ENCODE results near the gene OR2T12. TPM values are rescaled to one million over a fixed set of nuclear protein-coding genes. Genes with fewer than 3 reads are reported as not detected.

Gene OR2T12, protein sequence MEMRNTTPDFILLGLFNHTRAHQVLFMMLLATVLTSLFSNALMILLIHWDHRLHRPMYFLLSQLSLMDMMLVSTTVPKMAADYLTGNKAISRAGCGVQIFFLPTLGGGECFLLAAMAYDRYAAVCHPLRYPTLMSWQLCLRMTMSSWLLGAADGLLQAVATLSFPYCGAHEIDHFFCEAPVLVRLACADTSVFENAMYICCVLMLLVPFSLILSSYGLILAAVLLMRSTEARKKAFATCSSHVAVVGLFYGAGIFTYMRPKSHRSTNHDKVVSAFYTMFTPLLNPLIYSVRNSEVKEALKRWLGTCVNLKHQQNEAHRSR
- total RNA-seq = not detected

DNA sequence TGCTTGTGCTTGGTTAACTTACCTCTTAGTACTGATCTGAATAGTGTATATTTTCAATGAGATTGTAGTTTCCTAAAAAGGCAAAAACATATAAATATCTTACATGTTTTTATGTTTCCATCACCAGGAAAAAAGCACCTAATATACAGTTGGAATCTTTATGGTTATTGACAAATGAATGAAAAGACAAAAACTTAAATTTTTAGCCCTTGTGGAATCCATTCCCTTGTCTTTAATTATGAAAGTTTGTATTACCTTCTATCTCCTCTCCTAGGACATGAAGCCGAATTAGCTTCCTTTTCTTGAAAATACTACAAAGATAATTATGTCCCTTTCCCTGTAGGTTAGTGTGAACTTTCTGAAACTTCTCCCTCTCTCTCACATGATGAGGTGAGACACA, at the start of gene OR2T12:
OR2T12 (minus strand) TSS at position 101 of the 400 bp plus-strand sequence. CDS start 7,846 bp downstream, outside the sequence.

DNA sequence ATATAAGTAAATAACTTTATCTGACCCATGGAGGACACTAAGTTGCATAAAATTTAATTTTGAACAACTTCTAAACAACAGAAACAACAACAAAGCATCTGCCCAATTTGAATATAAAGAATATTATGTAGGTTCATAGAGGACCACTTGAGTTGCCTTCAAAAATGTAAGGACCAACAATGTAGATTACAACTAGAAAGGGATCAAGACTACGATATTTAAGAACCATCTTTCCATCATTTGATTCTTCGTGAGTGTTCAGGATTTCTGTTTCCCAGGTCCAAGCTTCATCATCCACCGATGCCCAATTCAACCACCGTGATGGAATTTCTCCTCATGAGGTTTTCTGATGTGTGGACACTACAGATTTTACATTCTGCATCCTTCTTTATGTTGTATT, 45.3 kb upstream of the OR2T12 start, which contains the start of gene OR14C36:
OR14C36 (plus strand) TSS at position 301 of the 400 bp plus-strand sequence; CDS start at position 301, 0 bp downstream.

DNA sequence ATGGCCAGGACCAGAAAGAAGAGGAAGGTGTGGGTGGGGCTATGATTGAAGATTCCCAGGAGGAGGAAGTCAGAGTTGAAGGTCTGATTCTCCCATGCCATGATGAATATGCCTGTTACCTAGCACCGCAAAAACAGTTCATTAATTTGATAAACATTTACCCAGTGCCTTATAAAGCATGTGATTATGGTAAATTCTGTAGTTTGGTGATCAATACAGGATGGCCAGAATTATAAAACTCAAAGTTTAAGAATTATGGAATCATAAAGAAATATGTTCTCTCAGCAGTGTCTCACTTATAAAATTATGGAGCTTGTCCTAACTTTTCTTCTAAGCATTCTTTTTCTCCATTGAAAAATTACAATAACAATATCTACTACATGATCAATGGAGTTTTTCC, 21.2 kb upstream of the OR2T12 start, which contains the start of gene OR2M7:
OR2M7 (minus strand) TSS at position 101 of the 400 bp plus-strand sequence; CDS start at position 101, 0 bp downstream.

DNA sequence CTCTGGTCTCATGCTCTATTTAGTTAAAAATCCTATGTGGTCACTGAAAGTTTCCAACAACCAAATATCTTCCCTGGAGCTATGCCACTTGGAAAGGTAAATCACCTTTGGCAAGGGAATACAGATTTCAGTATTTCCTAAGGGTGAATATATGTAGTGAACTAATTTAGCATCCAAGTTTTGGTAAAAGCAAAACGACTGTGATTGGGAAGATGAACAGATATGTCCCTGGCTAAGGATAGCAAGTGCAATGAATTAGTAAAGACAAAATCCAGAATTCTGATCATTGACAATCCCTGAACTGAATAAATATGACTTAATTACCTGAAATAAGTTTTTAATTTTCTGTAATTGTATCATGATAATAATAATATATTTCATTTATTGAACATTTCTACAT, 25.3 kb downstream of the OR2T12 start, which contains the start of gene OR2T33:
OR2T33 (minus strand) TSS at position 101 of the 400 bp plus-strand sequence. CDS start 4,162 bp downstream, outside the sequence.

Other genes with a start within 250 kb of the OR2T12 start
- 0.71 TPM for gene OR2L13, start 208.2 kb downstream of the OR2T12 start, total RNA-seq
- not detected for gene OR2M5, start 158.3 kb downstream of the OR2T12 start, total RNA-seq
- not detected for gene OR2M2, start 128.6 kb downstream of the OR2T12 start, total RNA-seq
- not detected for gene OR2M3, start 106.2 kb downstream of the OR2T12 start, total RNA-seq
- gene OR2M4, start 72.0 kb downstream of the OR2T12 start, total RNA-seq = not detected
- not detected for gene OR2T33, start 25.4 kb downstream of the OR2T12 start, total RNA-seq
- not detected for gene OR2M7, start 21.1 kb upstream of the OR2T12 start, total RNA-seq
- not detected for gene OR14C36, start 45.4 kb upstream of the OR2T12 start, total RNA-seq
- not detected for gene OR2T4, start 58.2 kb upstream of the OR2T12 start, total RNA-seq
- not detected for gene OR2T6, start 72.3 kb upstream of the OR2T12 start, total RNA-seq
- not detected for gene OR2T1, start 99.6 kb upstream of the OR2T12 start, total RNA-seq
- gene OR2T2, start 142.2 kb upstream of the OR2T12 start, total RNA-seq = not detected
- not detected for gene OR2T3, start 169.9 kb upstream of the OR2T12 start, total RNA-seq
- not detected for gene OR2T5, start 185.2 kb upstream of the OR2T12 start, total RNA-seq
- not detected for gene OR2G6, start 204.6 kb upstream of the OR2T12 start, total RNA-seq